Cardiac muscle cell (in vitro differentiated cells and primary cell): ENCODE results near the gene PTBP3. TPM values are rescaled to one million over a fixed set of nuclear protein-coding genes. Genes with fewer than 3 reads are reported as not detected.

ENCODE experiments used
- DNase-seq, 2 donors: peaks; one replicate each; pipeline versions ENCODE4 v3.0.0 to v3.0.0-alpha.2; 2010 to 2017; ENCODE audit warnings: low read depth in 1 of 2, low spot score in 1 of 2
- H3K27ac ChIP-seq: fragments of 200-600 bp; sonication (generic); 2 replicates; pipeline ENCODE4 v1.5.1; 2016
- H3K27me3 ChIP-seq: fragments of 200-600 bp; sonication (generic); 2 replicates; pipeline ENCODE4 v1.6.0; 2016; ENCODE audit warnings: control low read depth
- H3K36me3 ChIP-seq: fragments of 200-600 bp; sonication (generic); 2 replicates; pipeline ENCODE4 v1.5.1; 2016; ENCODE audit warnings: control low read depth
- H3K4me1 ChIP-seq: fragments of 200-600 bp; sonication (generic); 2 replicates; pipeline ENCODE4 v1.8.1; 2017; ENCODE audit warnings: low read depth, mild to moderate bottlenecking, mixed run types
- H3K4me3 ChIP-seq: fragments of 200-600 bp; sonication (generic); 2 replicates; pipeline ENCODE4 v1.5.1; 2016; ENCODE audit warnings: mild to moderate bottlenecking
- H3K9me3 ChIP-seq: fragments of 200-600 bp; sonication (generic); 2 replicates; pipeline ENCODE4 v1.5.1; 2017; ENCODE audit warnings: low read depth, mild to moderate bottlenecking, control low read depth
- polyA plus RNA-seq: library from polyadenylated mRNA; unstranded; fragments of >200 nt; fragmentation: Nextera tagmentation; extraction: Ambion mirVana; gene quantifications from 2 replicates; pipeline ENCODE4 v1.2.1, GENCODE V29; 2016
- total RNA-seq: library from RNA; depleted of rRNA; stranded (reverse); fragments of >200 nt; gene quantifications from 2 replicates; pipeline ENCODE4 v1.2.3, GENCODE V29; 2016
- TF ChIP-seq, protein P1 (sequence below): IDR thresholded peaks from 2 replicates; pipeline ENCODE4 v1.5.1; 2012; ENCODE audit warnings: low read depth, mild to moderate bottlenecking, low read length

PTBP3 gene
- total and polyA plus RNA-seq, 2 experiments from 2014 or later, result 6.2 to 15.5 TPM

DNA sequence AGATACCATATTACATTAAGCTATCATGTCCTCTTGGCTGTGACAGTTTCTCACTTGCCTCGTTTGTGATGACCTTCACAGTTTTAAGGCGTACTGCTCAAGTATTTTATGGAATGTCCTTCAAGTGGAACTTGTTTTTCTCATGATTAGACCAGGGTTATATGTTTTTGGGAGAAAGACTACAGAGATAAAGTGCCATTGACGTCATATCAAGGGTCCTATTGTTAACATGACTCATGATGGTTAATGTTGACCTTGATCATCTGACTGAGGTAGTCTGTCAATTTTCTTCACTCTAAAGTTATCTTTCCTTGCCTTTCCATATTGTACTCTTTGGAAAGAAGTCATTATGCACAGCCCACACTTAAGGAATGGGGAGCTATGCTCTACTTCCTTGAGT lies 17.8 kb upstream of the PTBP3 start:
- no peaks in the 10 kb centered on the region for H3K36me3 ChIP-seq
- H3K4me1 ChIP-seq, result no peaks in the 10 kb centered on the region
- H3K27me3 ChIP-seq, result no peaks in the 10 kb centered on the region
- H3K4me3 ChIP-seq, result no peak overlapping the region
- H3K9me3 ChIP-seq, result no peaks in the 10 kb centered on the region
- DNase-seq, result no peak
- TF ChIP-seq, protein P1, sequence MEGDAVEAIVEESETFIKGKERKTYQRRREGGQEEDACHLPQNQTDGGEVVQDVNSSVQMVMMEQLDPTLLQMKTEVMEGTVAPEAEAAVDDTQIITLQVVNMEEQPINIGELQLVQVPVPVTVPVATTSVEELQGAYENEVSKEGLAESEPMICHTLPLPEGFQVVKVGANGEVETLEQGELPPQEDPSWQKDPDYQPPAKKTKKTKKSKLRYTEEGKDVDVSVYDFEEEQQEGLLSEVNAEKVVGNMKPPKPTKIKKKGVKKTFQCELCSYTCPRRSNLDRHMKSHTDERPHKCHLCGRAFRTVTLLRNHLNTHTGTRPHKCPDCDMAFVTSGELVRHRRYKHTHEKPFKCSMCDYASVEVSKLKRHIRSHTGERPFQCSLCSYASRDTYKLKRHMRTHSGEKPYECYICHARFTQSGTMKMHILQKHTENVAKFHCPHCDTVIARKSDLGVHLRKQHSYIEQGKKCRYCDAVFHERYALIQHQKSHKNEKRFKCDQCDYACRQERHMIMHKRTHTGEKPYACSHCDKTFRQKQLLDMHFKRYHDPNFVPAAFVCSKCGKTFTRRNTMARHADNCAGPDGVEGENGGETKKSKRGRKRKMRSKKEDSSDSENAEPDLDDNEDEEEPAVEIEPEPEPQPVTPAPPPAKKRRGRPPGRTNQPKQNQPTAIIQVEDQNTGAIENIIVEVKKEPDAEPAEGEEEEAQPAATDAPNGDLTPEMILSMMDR, result no peak
- no peak overlapping the region for H3K27ac ChIP-seq

DNA sequence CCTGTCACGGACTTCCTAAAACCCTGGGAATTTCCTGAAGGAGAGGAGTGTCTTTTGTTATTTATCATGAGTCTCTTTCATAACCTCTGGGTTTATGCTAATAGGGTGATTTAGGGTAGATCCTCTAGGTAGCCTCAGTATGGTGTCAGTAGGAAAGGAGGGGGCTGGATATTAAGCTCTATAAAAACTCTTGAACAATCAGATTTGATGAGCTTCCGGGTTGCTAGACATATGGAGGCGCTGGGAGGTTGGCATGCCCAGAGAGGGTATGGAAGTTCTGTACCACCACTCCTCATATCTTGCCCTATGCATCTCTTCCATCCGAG lies 15.6 kb upstream of the PTBP3 start:
- Histone ChIP-seq H3K4me1 (no peaks in the 10 kb centered on the region), H3K27ac (no peak overlapping the region), H3K4me3 (no peak overlapping the region), H3K9me3 (no peaks in the 10 kb centered on the region), H3K36me3 (no peaks in the 10 kb centered on the region), H3K27me3 (no peaks in the 10 kb centered on the region)
- DNase-seq, result no peak
- TF ChIP-seq, protein P1, result no peak

DNA sequence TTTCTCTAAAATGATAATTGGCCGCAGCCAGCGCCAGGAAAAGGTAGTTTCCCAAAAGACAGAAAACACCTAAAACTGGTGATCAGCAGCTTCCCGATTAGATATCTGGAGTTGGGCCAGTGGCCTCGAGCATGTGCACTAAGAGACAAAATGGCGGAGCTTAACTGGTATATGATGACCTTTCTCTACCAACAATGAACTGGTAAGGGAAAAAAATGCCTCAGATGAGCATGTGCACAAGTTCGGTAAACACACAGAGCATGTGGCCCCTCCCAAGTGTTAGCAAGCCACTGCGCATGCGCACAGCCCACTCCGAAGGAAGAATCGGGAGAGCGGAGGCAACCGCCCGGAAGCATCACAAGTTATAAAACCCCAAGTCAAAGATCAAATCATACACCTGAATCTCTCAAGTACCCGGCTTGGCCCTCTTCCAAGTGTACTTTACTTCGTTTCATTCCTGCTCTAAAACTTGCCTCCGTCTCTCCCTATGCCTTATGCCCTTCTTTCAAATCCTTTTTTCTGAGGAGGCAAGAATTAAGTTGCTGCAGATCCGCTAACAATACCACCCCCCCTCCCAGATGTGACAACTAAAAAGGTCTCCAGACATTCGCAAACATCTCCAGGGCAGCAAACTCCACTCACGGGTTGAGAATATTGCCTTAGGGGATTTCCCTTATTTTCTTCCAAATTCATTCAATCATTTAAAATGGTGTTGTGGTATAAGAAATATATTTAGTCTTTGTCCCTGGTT lies 15.0 kb upstream of the PTBP3 start:
- no peak overlapping the region for H3K27ac ChIP-seq
- peak overlapping the region; percentile 18 for H3K4me3 ChIP-seq
- TF ChIP-seq, protein P1, result no peak
- H3K4me1 ChIP-seq, result no peaks in the 10 kb centered on the region
- no peaks in the 10 kb centered on the region for H3K27me3 ChIP-seq
- no peaks in the 10 kb centered on the region for H3K9me3 ChIP-seq
- H3K36me3 ChIP-seq, result no peaks in the 10 kb centered on the region
- peak; percentile 57 to 89 for DNase-seq

DNA sequence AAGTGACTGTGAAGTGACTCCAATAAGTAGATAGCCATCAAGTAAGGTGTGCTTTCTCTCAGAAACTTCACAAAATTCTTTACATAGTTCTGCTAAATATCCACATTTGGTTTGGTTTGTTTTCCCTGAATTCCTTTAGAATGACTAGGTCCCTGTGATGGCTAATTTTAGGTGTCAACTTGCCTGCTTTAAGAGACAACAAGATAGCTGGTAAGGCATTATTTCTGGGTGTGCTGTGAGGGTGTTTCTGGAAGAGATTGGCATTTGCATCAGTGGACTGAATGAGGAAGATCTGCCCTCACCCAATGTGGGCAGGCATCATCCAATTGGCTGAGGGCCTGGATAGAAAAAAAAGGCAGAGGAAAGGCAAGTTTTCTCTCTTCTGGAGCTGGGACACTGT lies 8.3 kb upstream of the PTBP3 start:
- TF ChIP-seq, protein P1, result no peak
- no peak overlapping the region for H3K27ac ChIP-seq

GRCh38 chr9:112339886-112340285 lies 6.5 kb upstream of the PTBP3 start:
- Histone ChIP-seq H3K4me1 (no peaks in the 10 kb centered on the region), H3K27me3 (no peaks in the 10 kb centered on the region), H3K36me3 (no peaks in the 10 kb centered on the region), H3K4me3 (no peak overlapping the region), H3K27ac (no peak overlapping the region), H3K9me3 (no peaks in the 10 kb centered on the region)
- DNase-seq, result no peak
- TF ChIP-seq, protein P1, result no peak

More for the DNA sequence above, 8.3 kb upstream of the PTBP3 start:
- H3K4me3 ChIP-seq, result no peak overlapping the region
- no peaks in the 10 kb centered on the region for H3K27me3 ChIP-seq
- no peaks in the 10 kb centered on the region for H3K36me3 ChIP-seq
- DNase-seq, result peak in 1 of 2 donors; percentile 38
- no peaks in the 10 kb centered on the region for H3K9me3 ChIP-seq
- H3K4me1 ChIP-seq, result no peaks in the 10 kb centered on the region

DNA sequence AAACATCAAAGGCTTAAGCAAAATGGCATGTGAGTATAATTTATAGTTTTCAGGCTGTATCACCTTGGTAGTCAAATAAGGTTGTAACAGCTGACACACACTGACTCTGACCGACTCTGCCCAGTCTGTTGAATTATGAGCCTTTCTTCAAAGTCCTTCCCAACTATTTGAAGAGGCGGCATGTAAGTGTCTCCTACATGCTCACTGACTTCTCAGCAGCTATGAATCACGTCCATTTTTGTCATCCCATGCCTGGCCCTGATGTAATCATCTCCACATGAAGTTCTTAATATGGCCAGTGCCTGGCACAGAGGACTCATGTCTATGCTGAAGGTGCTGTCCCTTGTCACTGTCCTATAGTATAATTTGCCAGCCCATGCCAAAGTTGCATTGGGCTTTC lies 5.1 kb upstream of the PTBP3 start:
- H3K4me1 ChIP-seq, result no peaks in the 10 kb centered on the region
- H3K27me3 ChIP-seq, result no peaks in the 10 kb centered on the region
- TF ChIP-seq, protein P1, result no peak
- no peak overlapping the region for H3K27ac ChIP-seq
- no peak overlapping the region for H3K4me3 ChIP-seq
- no peaks in the 10 kb centered on the region for H3K9me3 ChIP-seq
- DNase-seq, result no peak
- H3K36me3 ChIP-seq, result no peaks in the 10 kb centered on the region
